AG04449 (cell line): ENCODE measurements around the gene ATXN10.
"Not testable (repeated sequence)": the region's sequence is repeated elsewhere in the genome, so short reads cannot be mapped to it uniquely, and the experiment has no call there.

Source experiments
- CTCF ChIA-PET: fragments of 350-600 bp; formaldehyde crosslinking; extraction: SDS; loops from one replicate; lab custom pipeline; 2021; ENCODE audit warnings: antibody characterized with exemption; lab: Yijun Ruan, JAX
- POLR2A ChIA-PET: fragments of 400-600, 350-600 bp; formaldehyde crosslinking; extraction: SDS; loops from one replicate; lab custom pipeline; 2020; ENCODE audit warnings: antibody characterized with exemption, inconsistent platforms; lab: Yijun Ruan, JAX
- DNase-seq: peaks from one replicate; pipeline ENCODE4 v3.0.0-alpha.2; 2010; ENCODE audit warnings: low read depth, low spot score
- H3K4me3 ChIP-seq: 2 replicates; pipeline ENCODE4 v1.5.1; 2011; ENCODE audit warnings: low read depth, mild to moderate bottlenecking, control low read depth, low read length
- TF ChIP-seq, protein P1 (sequence below): IDR thresholded peaks from one replicate; pipeline ENCODE4 v1.5.1; 2011; ENCODE audit warnings: mild to moderate bottlenecking, moderate library complexity, low read length, control low read depth, inconsistent platforms; ENCODE audit not compliant: insufficient read depth; ENCODE audit errors: missing control alignments

The ATXN10 gene

DNA sequence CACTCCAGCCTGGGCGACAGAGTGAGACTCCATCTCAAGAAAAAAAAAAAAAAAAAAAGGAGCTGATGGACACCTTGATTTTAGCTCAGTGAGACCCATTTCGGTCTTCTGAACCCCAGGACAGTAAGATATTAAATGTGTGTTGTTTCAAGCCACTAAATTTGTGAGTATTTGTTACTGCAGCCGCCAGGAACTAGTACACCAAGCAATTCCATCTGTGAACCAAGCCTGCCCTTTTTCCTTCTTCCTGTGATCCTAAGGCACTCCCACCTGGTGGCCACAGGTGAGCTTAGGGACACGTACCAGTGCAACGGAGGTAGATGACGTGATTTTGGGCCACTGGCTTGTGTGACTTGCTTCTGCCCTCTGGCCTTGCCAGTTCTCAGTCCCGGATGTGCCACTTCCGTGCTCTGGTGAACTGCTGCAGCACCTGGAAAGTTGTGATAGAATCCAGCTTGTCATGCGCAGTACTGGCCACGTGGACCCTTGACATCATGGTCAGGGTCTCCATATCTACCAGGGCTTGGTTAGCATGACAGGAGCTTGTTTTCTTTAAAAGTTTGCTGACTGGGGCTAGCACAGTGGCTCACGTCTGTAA, 19.6 kb upstream of the ATXN10 start:
- POLR2A ChIA-PET, result no interaction called here
- TF ChIP-seq, protein P1, sequence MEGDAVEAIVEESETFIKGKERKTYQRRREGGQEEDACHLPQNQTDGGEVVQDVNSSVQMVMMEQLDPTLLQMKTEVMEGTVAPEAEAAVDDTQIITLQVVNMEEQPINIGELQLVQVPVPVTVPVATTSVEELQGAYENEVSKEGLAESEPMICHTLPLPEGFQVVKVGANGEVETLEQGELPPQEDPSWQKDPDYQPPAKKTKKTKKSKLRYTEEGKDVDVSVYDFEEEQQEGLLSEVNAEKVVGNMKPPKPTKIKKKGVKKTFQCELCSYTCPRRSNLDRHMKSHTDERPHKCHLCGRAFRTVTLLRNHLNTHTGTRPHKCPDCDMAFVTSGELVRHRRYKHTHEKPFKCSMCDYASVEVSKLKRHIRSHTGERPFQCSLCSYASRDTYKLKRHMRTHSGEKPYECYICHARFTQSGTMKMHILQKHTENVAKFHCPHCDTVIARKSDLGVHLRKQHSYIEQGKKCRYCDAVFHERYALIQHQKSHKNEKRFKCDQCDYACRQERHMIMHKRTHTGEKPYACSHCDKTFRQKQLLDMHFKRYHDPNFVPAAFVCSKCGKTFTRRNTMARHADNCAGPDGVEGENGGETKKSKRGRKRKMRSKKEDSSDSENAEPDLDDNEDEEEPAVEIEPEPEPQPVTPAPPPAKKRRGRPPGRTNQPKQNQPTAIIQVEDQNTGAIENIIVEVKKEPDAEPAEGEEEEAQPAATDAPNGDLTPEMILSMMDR, result no peak
- no peak for DNase-seq
- CTCF ChIA-PET, result interaction anchor here (2.7 to 3.7 kb wide), 2 partner anchors 13 to 212 kb away, joined by 7 to 21 read pairs; no protein-coding TSS in a partner anchor
- H3K4me3 ChIP-seq, result no peak overlapping the region

DNA sequence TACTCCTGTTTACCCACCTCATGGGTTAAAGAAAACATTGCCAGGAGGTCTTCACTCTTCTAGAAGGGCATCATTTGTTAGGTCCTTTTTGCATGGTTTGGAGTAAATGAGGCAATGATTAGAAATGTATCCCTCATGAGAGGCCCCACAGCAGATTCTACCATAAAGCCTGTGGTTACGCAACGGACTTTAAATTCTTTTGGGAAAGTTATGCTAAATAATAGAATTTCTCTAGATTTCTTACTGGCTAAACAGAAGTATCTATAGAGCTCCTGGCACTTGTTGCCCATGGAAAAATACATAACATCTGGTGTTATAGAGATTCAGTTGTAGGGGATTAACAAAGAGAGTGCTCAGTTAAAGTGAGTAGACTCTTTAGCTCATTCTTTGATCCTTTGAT, 15.1 kb upstream of the ATXN10 start:
- no peak overlapping the region for H3K4me3 ChIP-seq
- DNase-seq, result no peak
- TF ChIP-seq, protein P1, result no peak
- ChIA-PET CTCF (interaction anchor here (1.6 kb wide), 1 partner anchor 207 kb away, joined by 5 read pairs; no protein-coding TSS in a partner anchor), POLR2A (no interaction called here)

DNA sequence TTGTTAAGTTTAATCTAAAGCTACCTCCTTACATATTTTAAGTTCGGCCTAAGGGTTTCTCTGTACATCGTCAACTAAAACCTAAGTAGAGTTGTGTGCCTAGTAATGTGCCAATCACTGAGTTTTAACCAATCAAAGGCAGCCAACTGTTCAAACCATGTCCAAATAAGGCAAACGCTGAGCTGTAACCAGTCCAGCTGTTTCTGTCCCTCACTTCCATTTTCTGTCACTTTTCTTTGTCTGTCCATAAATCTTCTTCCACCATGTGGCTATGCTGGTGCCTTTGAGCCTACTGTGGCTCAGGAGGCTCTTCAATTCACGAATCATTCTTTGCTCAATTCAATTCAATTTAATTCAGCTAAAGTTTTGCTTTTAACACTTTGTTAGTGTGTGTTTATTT, 13.9 kb upstream of the ATXN10 start:
- DNase-seq, result no peak

GRCh38 chr22:45664136-45664646, 7.4 kb upstream of the ATXN10 start:
- ChIA-PET POLR2A (no interaction called here), CTCF (interaction anchor here (1.2 to 2.5 kb wide), 5 partner anchors 13 to 199 kb away, joined by 3 to 7 read pairs (median 6); no protein-coding TSS in a partner anchor)
- TF ChIP-seq, protein P1, result no peak
- no peak for DNase-seq
- H3K4me3 ChIP-seq, result no peak overlapping the region

More for the DNA sequence above, 13.9 kb upstream of the ATXN10 start:
- H3K4me3 ChIP-seq, result no peak overlapping the region
- ChIA-PET CTCF (interaction anchor here (1.5 to 1.7 kb wide), 4 partner anchors 8 to 209 kb away, joined by 3 to 7 read pairs (median 4); no protein-coding TSS in a partner anchor), POLR2A (interaction anchor here (0.6 kb wide), 1 partner anchor 38 kb away, joined by 3 read pairs; no protein-coding TSS in a partner anchor)
- TF ChIP-seq, protein P1, result no peak

GRCh38 chr22:45667486-45667885, 4.1 kb upstream of the ATXN10 start:
- TF ChIP-seq, protein P1, result no peak
- DNase-seq, result no peak
- H3K4me3 ChIP-seq, result no peak overlapping the region
- POLR2A ChIA-PET, result no interaction called here
- CTCF ChIA-PET, result no interaction called here

GRCh38 chr22:45670363-45670762, 1.3 kb upstream of the ATXN10 start:
- H3K4me3 ChIP-seq, POLR2A ChIA-PET, DNase-seq, CTCF ChIA-PET: not testable (repeated sequence)
